Sigmoid colon (tissue), 4 donors: ENCODE measurements around the gene CCDC187.

Experiments
- EP300 ChIP-seq, 4 donors: sonication (generic); formaldehyde crosslinking; IDR thresholded peaks; one replicate each; pipeline ENCODE4 v1.6.1; 2017; ENCODE audit warnings: antibody characterized with exemption in 4 of 4
- POLR2AphosphoS5 ChIP-seq, 4 donors: sonication (generic); formaldehyde crosslinking; IDR thresholded peaks; one replicate each; pipeline ENCODE4 v1.6.1; 2017; ENCODE audit warnings: antibody characterized with exemption in 4 of 4

DNA sequence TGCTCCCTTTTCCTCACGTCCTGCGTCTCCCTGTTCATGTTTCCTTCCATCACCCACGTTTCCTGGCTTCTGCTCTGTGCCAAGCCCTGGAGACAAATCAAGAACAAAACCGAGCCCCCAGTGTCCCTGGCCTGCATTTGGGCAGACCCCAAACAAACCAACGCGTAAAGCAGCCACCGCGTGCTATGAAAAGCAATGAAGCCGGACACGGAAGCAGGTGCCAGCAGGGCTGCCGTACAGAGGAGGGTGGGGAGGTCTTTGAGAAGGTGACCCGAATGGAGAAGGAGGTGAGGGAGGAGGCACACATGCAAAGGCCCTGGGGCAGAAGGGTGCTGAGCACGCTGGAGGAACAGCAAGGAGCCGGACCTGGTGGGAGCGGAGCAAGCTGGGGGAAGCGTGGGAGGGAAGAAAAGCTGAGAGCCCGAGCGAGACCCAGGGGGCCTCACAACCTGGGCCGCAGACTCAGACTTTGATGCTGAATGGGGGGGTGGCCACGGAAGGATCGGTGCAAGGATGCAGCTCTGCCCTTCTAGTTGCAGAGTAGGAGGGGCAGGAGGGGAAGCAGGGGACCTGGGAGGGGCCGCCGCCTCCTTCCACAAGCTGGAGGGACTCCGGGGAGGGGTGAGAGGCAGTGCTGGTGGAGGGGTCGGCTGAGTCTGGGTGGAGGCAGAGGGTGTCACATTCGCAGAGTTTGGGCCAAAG is 56.9 kb downstream of the CCDC187 start:
- no peak for TF ChIP-seq EP300 (IDR thresholded peaks at IDR 0.05)
- TF ChIP-seq POLR2AphosphoS5 (IDR thresholded peaks at IDR 0.05) = no peak
